GM12878 (cell line): ENCODE data around the gene SPI1. TPM values are rescaled to one million over a fixed set of nuclear protein-coding genes. Genes with fewer than 3 reads are reported as not detected.

Experiments
- ATAC-seq: fragments of 200-7000 bp; cut with Tn5 transposase; 3 replicates; pipeline ENCODE4 v1.9.1; 2020; ENCODE audit warnings: mild to moderate bottlenecking, moderate library complexity
- BruUV-seq: library from RNA; stranded (reverse); fragments of 400-500 nt; replicated peaks from 2 replicates; lab custom pipeline; 2021; lab: Mats Ljungman, UMichigan
- CTCF ChIA-PET: fragments of 300-600 bp; sonication (Branson Sonifier 250); formaldehyde crosslinking; extraction: SDS; loops from one replicate; lab custom pipeline; 2021; ENCODE audit warnings: inconsistent platforms; lab: Yijun Ruan, JAX
- POLR2A ChIA-PET: fragments of 350-600 bp; formaldehyde crosslinking; extraction: SDS; loops from one replicate; lab custom pipeline; 2021; ENCODE audit warnings: inconsistent platforms; lab: Charles Lee
- RAD21 ChIA-PET: fragments of 300-600 bp; sonication (Branson Sonifier 250); formaldehyde crosslinking; loops from one replicate; lab custom pipeline; 2023; ENCODE audit warnings: antibody characterized with exemption; ENCODE audit not compliant: unreplicated experiment; lab: Charles Lee
- SMC1A ChIA-PET: fragments of 300-600 bp; sonication (Branson Sonifier 250); formaldehyde crosslinking; loops from one replicate; lab custom pipeline; 2023; ENCODE audit not compliant: unreplicated experiment, uncharacterized antibody; lab: Charles Lee
- DNase-seq: peaks from one replicate; pipeline ENCODE4 v3.0.0-alpha.2; 2011; ENCODE audit warnings: low read depth, low spot score
- FAIRE-seq: peaks from 3 replicates; lab custom pipeline; 2011; peaks lifted over from hg19 to GRCh38; lab: Jason Lieb, UNC
- H2AFZ ChIP-seq: 2 replicates; pipeline ENCODE4 v1.6.0; 2011; ENCODE audit warnings: low read depth, low read length, control low read depth; ENCODE audit not compliant: control insufficient read depth
- H3K27ac ChIP-seq: 2 replicates; pipeline ENCODE4 v1.5.1; 2011; ENCODE audit warnings: control low read depth; ENCODE audit not compliant: control insufficient read depth, insufficient read depth
- H3K27me3 ChIP-seq, 2 experiments: replicated peaks in 1 of 2; 2 replicates each; pipeline versions ENCODE4 v1.6.0 to v1.6.1; 2011; ENCODE audit warnings: low read length in 1 of 2; ENCODE audit not compliant: control insufficient read depth in 2 of 2, insufficient read depth in 2 of 2
- H3K36me3 ChIP-seq, 2 experiments: 2 replicates each; pipeline ENCODE4 v1.5.1; 2011; ENCODE audit warnings: low read length in 1 of 2; ENCODE audit not compliant: control insufficient read depth in 2 of 2, insufficient read depth in 2 of 2
- H3K4me1 ChIP-seq: 2 replicates; pipeline ENCODE4 v1.6.1; 2011; ENCODE audit warnings: mild to moderate bottlenecking, low read length, moderate library complexity, mixed read lengths; ENCODE audit not compliant: control insufficient read depth, insufficient read depth
- H3K4me2 ChIP-seq: 2 replicates; pipeline ENCODE4 v1.6.0; 2011; ENCODE audit warnings: control low read depth; ENCODE audit not compliant: control insufficient read depth, insufficient read depth
- H3K4me3 ChIP-seq: fragments of 200-600 bp; sonication (generic); 2 replicates; pipeline ENCODE4 v1.5.1; 2016
- H3K79me2 ChIP-seq: 2 replicates; pipeline ENCODE4 v1.6.0; 2011; ENCODE audit warnings: low read length; ENCODE audit not compliant: control insufficient read depth, insufficient read depth
- H3K9ac ChIP-seq: 2 replicates; pipeline ENCODE4 v1.8.0; 2011; ENCODE audit warnings: low read length, control low read depth, mixed read lengths; ENCODE audit not compliant: control insufficient read depth, insufficient read depth
- H3K9me3 ChIP-seq: replicated peaks from 3 replicates; pipeline ENCODE4 v1.5.1; 2011; ENCODE audit warnings: mild to moderate bottlenecking, low read length; ENCODE audit not compliant: control insufficient read depth, insufficient read depth
- H4K20me1 ChIP-seq: 2 replicates; pipeline ENCODE4 v1.6.0; 2011; ENCODE audit not compliant: control insufficient read depth, insufficient read depth
- CBX5 ChIP-seq: sonication (generic); IDR thresholded peaks from 2 replicates; pipeline ENCODE4 v1.6.1; 2016; ENCODE audit warnings: low read depth, moderate library complexity, mild to moderate bottlenecking, inconsistent platforms
- DPF2 ChIP-seq: fragments of 450-650 bp; IDR thresholded peaks from 2 replicates; pipeline ENCODE4 v1.6.1; 2017; ENCODE audit warnings: mild to moderate bottlenecking
- MEF2B ChIP-seq: fragments of 450-650 bp; IDR thresholded peaks from 2 replicates; pipeline ENCODE4 v1.6.1; 2018; ENCODE audit warnings: mild to moderate bottlenecking, moderate library complexity; ENCODE audit not compliant: partially characterized antibody, poor library complexity, severe bottlenecking
- MTA2 ChIP-seq: fragments of 450-650 bp; IDR thresholded peaks from 2 replicates; pipeline ENCODE4 v1.6.1; 2016; ENCODE audit warnings: low read depth, mild to moderate bottlenecking, moderate library complexity
- MTA3 ChIP-seq: IDR thresholded peaks from 2 replicates; pipeline ENCODE4 v1.6.1; 2012; ENCODE audit warnings: low read length, inconsistent platforms, borderline replicate concordance
- NFYB ChIP-seq: IDR thresholded peaks from 2 replicates; pipeline ENCODE4 v1.6.1; 2011; ENCODE audit warnings: low read depth, mild to moderate bottlenecking, low read length, improper control_type of control experiment, moderate library complexity; ENCODE audit not compliant: insufficient read depth
- NR2C2 ChIP-seq: IDR thresholded peaks from 2 replicates; pipeline ENCODE4 v1.6.1; 2011; ENCODE audit warnings: borderline replicate concordance, low read depth; ENCODE audit not compliant: control insufficient read depth, insufficient read length
- RAD21 ChIP-seq: IDR thresholded peaks from 2 replicates; pipeline ENCODE4 v1.6.1; 2011; ENCODE audit warnings: mild to moderate bottlenecking, low read depth, low read length, moderate library complexity; ENCODE audit not compliant: insufficient read depth
- SMAD5 ChIP-seq: IDR thresholded peaks from 2 replicates; pipeline ENCODE4 v1.6.1; 2016; ENCODE audit warnings: antibody characterized with exemption, low read depth
- TAF1 ChIP-seq: IDR thresholded peaks from 2 replicates; pipeline ENCODE4 v1.6.1; 2011; ENCODE audit warnings: mild to moderate bottlenecking, low read depth, low read length, borderline replicate concordance
- TCF12 ChIP-seq: IDR thresholded peaks from 2 replicates; pipeline ENCODE4 v1.6.1; 2011; ENCODE audit warnings: low read depth, mild to moderate bottlenecking, low read length
- WGBS: methylation state at CpG from one replicate; pipeline ENCODE4 v1.1.6; 2016; ENCODE audit warnings: low lambda C conversion rate; ENCODE audit not compliant: insufficient replicate concordance, insufficient coverage; ENCODE audit errors: missing lambda C conversion rate; 5-methylcytosine and 5-hydroxymethylcytosine counted together
- in situ Hi-C: fragments of 300-500 bp; cut with MboI; formaldehyde crosslinking; loops from 9 replicates; pipeline ENCODE4 v1.14.3; 2018; ENCODE audit warnings: mixed read lengths
- intact Hi-C: fragments of 100-400 bp; cut with micrococcal nuclease; formaldehyde crosslinking; loops from one replicate; pipeline ENCODE4 v1.14.2; 2022; ENCODE audit not compliant: unreplicated experiment
- polyA plus RNA-seq, 11 experiments: library from polyadenylated mRNA; depleted of rRNA in 4 of 11; unstranded in 6 of 11; stranded (reverse) in 5 of 11; fragments of >200 nt; fragmentation: Nextera tagmentation in 4 of 11; fragmentation: Illumina TruSeq in 1 of 11; extraction: Ambion mirVana in 4 of 11; extraction: Trizol in 1 of 11; gene quantifications; 1 replicate in 1 of 11; 2 replicates in 10 of 11; pipeline versions ENCODE4 v1.2.1 to v1.2.3, GENCODE V29; 2011 to 2016; ENCODE audit warnings: inconsistent platforms in 2 of 11, missing spikeins in 2 of 11, low read depth in 1 of 11
- total RNA-seq, 4 experiments: library from RNA; depleted of rRNA in 3 of 4; stranded (reverse); fragments of >200 nt in 3 of 4; fragmentation: Illumina TruSeq in 1 of 4; extraction: Trizol in 1 of 4; gene quantifications; 2 replicates each; pipeline versions ENCODE4 v1.2.1 to v1.2.3, GENCODE V29; 2013 to 2021
- TF ChIP-seq, protein P1 (sequence below): fragments of 150-350 bp; IDR thresholded peaks from 2 replicates; pipeline ENCODE4 v1.6.1; 2016; ENCODE audit warnings: low read depth, low read length
- TF ChIP-seq, protein P2 (sequence below): fragments of 450-650 bp; IDR thresholded peaks from 2 replicates; pipeline ENCODE4 v1.6.1; 2016; ENCODE audit warnings: mild to moderate bottlenecking
- TF ChIP-seq, protein P3 (sequence below): fragments of 450-650 bp; IDR thresholded peaks from 2 replicates; pipeline ENCODE4 v1.6.1; 2017; ENCODE audit warnings: mild to moderate bottlenecking, low read depth, inconsistent platforms; ENCODE audit not compliant: poor library complexity, severe bottlenecking
- TF ChIP-seq, protein P4 (sequence below): IDR thresholded peaks from 2 replicates; pipeline ENCODE4 v1.6.1; 2012; ENCODE audit warnings: low read length, inconsistent platforms

SPI1 gene
- total and polyA plus RNA-seq, 10 of the 15 experiments (the other 5 are each of a cell fraction or from before 2014, with no cell fraction given): 0.05 to 31.1 (median 9.7) TPM

DNA sequence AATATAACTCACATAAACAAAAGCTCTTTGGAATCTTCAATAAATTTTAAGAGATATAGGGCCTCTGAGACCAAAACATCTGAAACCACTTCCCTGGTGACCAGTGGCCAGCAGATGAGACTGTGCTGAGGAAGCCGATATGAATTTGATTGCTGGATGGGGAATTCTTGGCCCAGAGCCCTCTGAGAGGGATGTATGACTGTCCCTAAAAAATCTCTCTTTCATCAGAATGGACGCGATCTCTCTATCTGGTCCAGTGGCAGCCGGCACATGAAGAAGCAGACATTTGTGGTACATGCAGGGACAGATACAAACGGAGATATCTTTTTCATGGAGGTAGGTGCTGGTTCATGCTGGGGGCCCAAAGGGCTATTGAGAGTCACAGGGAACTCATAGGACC, 63.4 kb downstream of the SPI1 start:
- Histone ChIP-seq H2AFZ (no peak overlapping the region), H4K20me1 (no peaks in the 10 kb centered on the region), H3K36me3 (peaks cover 10 to 21% of the 10 kb centered on the region in 2 experiments; a peak in 3 of 4 replicates), H3K4me1 (no peaks in the 10 kb centered on the region), H3K27ac (no peak overlapping the region), H3K9ac (no peak overlapping the region), H3K79me2 (no peaks in the 10 kb centered on the region), H3K27me3 (no peaks in the 10 kb centered on the region), H3K9me3 (no peaks in the 10 kb centered on the region), H3K4me3 (no peak overlapping the region), H3K4me2 (no peak overlapping the region)
- WGBS: 94% methylated on average over 5 of the region's 5 CpGs
- no TSS peak for BruUV-seq
- ChIA-PET RAD21 (no interaction called here), SMC1A (no interaction called here), POLR2A (no interaction called here), CTCF (interaction anchor here (0.6 to 0.8 kb wide), 2 partner anchors 112 to 117 kb away, joined by 3 read pairs; no protein-coding TSS in a partner anchor)
- FAIRE-seq: no peak
- TF ChIP-seq, protein P1, sequence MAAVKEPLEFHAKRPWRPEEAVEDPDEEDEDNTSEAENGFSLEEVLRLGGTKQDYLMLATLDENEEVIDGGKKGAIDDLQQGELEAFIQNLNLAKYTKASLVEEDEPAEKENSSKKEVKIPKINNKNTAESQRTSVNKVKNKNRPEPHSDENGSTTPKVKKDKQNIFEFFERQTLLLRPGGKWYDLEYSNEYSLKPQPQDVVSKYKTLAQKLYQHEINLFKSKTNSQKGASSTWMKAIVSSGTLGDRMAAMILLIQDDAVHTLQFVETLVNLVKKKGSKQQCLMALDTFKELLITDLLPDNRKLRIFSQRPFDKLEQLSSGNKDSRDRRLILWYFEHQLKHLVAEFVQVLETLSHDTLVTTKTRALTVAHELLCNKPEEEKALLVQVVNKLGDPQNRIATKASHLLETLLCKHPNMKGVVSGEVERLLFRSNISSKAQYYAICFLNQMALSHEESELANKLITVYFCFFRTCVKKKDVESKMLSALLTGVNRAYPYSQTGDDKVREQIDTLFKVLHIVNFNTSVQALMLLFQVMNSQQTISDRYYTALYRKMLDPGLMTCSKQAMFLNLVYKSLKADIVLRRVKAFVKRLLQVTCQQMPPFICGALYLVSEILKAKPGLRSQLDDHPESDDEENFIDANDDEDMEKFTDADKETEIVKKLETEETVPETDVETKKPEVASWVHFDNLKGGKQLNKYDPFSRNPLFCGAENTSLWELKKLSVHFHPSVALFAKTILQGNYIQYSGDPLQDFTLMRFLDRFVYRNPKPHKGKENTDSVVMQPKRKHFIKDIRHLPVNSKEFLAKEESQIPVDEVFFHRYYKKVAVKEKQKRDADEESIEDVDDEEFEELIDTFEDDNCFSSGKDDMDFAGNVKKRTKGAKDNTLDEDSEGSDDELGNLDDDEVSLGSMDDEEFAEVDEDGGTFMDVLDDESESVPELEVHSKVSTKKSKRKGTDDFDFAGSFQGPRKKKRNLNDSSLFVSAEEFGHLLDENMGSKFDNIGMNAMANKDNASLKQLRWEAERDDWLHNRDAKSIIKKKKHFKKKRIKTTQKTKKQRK: no peak
- no peak for TF ChIP-seq TCF12
- TF ChIP-seq SMAD5: no peak
- no peak for TF ChIP-seq TAF1
- no peak for TF ChIP-seq CBX5
- no peak for TF ChIP-seq MTA2
- TF ChIP-seq, protein P2, sequence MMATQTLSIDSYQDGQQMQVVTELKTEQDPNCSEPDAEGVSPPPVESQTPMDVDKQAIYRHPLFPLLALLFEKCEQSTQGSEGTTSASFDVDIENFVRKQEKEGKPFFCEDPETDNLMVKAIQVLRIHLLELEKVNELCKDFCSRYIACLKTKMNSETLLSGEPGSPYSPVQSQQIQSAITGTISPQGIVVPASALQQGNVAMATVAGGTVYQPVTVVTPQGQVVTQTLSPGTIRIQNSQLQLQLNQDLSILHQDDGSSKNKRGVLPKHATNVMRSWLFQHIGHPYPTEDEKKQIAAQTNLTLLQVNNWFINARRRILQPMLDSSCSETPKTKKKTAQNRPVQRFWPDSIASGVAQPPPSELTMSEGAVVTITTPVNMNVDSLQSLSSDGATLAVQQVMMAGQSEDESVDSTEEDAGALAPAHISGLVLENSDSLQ: no peak
- TF ChIP-seq RAD21: no peak
- TF ChIP-seq, protein P3, sequence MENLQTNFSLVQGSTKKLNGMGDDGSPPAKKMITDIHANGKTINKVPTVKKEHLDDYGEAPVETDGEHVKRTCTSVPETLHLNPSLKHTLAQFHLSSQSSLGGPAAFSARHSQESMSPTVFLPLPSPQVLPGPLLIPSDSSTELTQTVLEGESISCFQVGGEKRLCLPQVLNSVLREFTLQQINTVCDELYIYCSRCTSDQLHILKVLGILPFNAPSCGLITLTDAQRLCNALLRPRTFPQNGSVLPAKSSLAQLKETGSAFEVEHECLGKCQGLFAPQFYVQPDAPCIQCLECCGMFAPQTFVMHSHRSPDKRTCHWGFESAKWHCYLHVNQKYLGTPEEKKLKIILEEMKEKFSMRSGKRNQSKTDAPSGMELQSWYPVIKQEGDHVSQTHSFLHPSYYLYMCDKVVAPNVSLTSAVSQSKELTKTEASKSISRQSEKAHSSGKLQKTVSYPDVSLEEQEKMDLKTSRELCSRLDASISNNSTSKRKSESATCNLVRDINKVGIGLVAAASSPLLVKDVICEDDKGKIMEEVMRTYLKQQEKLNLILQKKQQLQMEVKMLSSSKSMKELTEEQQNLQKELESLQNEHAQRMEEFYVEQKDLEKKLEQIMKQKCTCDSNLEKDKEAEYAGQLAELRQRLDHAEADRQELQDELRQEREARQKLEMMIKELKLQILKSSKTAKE: no peak
- no peak for TF ChIP-seq DPF2
- TF ChIP-seq, protein P4, sequence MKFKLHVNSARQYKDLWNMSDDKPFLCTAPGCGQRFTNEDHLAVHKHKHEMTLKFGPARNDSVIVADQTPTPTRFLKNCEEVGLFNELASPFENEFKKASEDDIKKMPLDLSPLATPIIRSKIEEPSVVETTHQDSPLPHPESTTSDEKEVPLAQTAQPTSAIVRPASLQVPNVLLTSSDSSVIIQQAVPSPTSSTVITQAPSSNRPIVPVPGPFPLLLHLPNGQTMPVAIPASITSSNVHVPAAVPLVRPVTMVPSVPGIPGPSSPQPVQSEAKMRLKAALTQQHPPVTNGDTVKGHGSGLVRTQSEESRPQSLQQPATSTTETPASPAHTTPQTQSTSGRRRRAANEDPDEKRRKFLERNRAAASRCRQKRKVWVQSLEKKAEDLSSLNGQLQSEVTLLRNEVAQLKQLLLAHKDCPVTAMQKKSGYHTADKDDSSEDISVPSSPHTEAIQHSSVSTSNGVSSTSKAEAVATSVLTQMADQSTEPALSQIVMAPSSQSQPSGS: no peak
- TF ChIP-seq MEF2B: no peak
- TF ChIP-seq MTA3: no peak
- no peak for TF ChIP-seq NR2C2
- no peak for TF ChIP-seq NFYB
- no peak for ATAC-seq
- in situ Hi-C loops: no loop called here
- no peak for DNase-seq
- intact Hi-C loops: no loop called here
